NCI-H82 treated with DMSO at 0.1 percent for 48 hours (cell line): Measurements from ENCODE around the gene NUDT14.

ENCODE experiments used
- DNase-seq: peaks from one replicate; lab custom pipeline; 2025; ENCODE audit not compliant: unreplicated experiment; lab: John Stamatoyannopoulos, UW

Gene NUDT14

GRCh38 chr14:105212541-105213300 is 31.6 kb upstream of the NUDT14 start:
- DNase-seq = no peak

- no peak for DNase-seq
These were observed 30.6 kb upstream of the NUDT14 start for GRCh38 chr14:105211758-105212089.

GRCh38 chr14:105211086-105211757 is 30.1 kb upstream of the NUDT14 start:
- DNase-seq = no peak

GRCh38 chr14:105210266-105211025 is 29.3 kb upstream of the NUDT14 start:
- no peak for DNase-seq

- DNase-seq = no peak
These were observed 28.5 kb upstream of the NUDT14 start for GRCh38 chr14:105209646-105210045.

- DNase-seq = no peak
These were observed 28.0 kb upstream of the NUDT14 start for GRCh38 chr14:105209091-105209490.

GRCh38 chr14:105208738-105209075 is 27.6 kb upstream of the NUDT14 start:
- DNase-seq = no peak

- no peak for DNase-seq
These were observed 27.1 kb upstream of the NUDT14 start for GRCh38 chr14:105207996-105208737.

GRCh38 chr14:105207460-105207901 is 26.4 kb upstream of the NUDT14 start:
- no peak for DNase-seq

- no peak for DNase-seq
These were observed 25.8 kb upstream of the NUDT14 start for GRCh38 chr14:105206873-105207272.

GRCh38 chr14:105205673-105206208 is 24.6 kb upstream of the NUDT14 start:
- DNase-seq = no peak

GRCh38 chr14:105204931-105205672 is 24.0 kb upstream of the NUDT14 start:
- no peak for DNase-seq

GRCh38 chr14:105204206-105204930 is 23.3 kb upstream of the NUDT14 start:
- no peak for DNase-seq

GRCh38 chr14:105203701-105204100 is 22.6 kb upstream of the NUDT14 start:
- DNase-seq = no peak

- no peak for DNase-seq
These were observed 22.0 kb upstream of the NUDT14 start for GRCh38 chr14:105203057-105203531.

- DNase-seq = no peak
These were observed 20.9 kb upstream of the NUDT14 start for GRCh38 chr14:105201925-105202513.

GRCh38 chr14:105201156-105201924 is 20.2 kb upstream of the NUDT14 start:
- DNase-seq = no peak

GRCh38 chr14:105200641-105201040 is 19.5 kb upstream of the NUDT14 start:
- DNase-seq = no peak
